Hepatocyte (in vitro differentiated cells): ENCODE data around the gene ANKHD1. TPM values are rescaled to one million over a fixed set of nuclear protein-coding genes. Genes with fewer than 3 reads are reported as not detected.

Experiments
- DNase-seq: peaks from one replicate; pipeline ENCODE4 v3.0.0-alpha.2; 2016; ENCODE audit warnings: low spot score
- H2AFZ ChIP-seq: fragments of 200-600 bp; sonication (generic); 2 replicates; pipeline ENCODE4 v1.6.0; 2016; ENCODE audit warnings: antibody characterized with exemption, mild to moderate bottlenecking
- H3K27ac ChIP-seq: fragments of 200-600 bp; sonication (generic); 2 replicates; pipeline ENCODE4 v1.5.1; 2016; ENCODE audit warnings: mild to moderate bottlenecking
- H3K27me3 ChIP-seq: fragments of 200-600 bp; sonication (generic); 2 replicates; pipeline ENCODE4 v1.6.1; 2016
- H3K36me3 ChIP-seq: fragments of 200-600 bp; sonication (generic); replicated peaks from 2 replicates; pipeline ENCODE4 v1.5.1; 2016; ENCODE audit warnings: low read depth; ENCODE audit not compliant: insufficient read depth
- H3K4me1 ChIP-seq: fragments of 200-600 bp; sonication (generic); 2 replicates; pipeline ENCODE4 v1.5.1; 2016; ENCODE audit warnings: mild to moderate bottlenecking, moderate library complexity; ENCODE audit not compliant: insufficient read depth
- H3K4me2 ChIP-seq: fragments of 200-600 bp; sonication (generic); 2 replicates; pipeline ENCODE4 v1.6.0; 2016
- H3K4me3 ChIP-seq: fragments of 200-600 bp; sonication (generic); 2 replicates; pipeline ENCODE4 v1.5.1; 2016; ENCODE audit warnings: mild to moderate bottlenecking
- H3K79me2 ChIP-seq: fragments of 200-600 bp; sonication (generic); 2 replicates; pipeline ENCODE4 v1.6.0; 2017; ENCODE audit warnings: mild to moderate bottlenecking
- H3K9me2 ChIP-seq: fragments of 200-600 bp; sonication (generic); replicated peaks from 2 replicates; pipeline ENCODE4 v1.6.0; 2017; ENCODE audit warnings: mild to moderate bottlenecking; ENCODE audit not compliant: insufficient read depth
- H3K9me3 ChIP-seq: fragments of 200-600 bp; sonication (generic); 2 replicates; pipeline ENCODE4 v1.5.1; 2016; ENCODE audit warnings: low read depth, mild to moderate bottlenecking
- H4K20me1 ChIP-seq: fragments of 200-600 bp; sonication (generic); 2 replicates; pipeline ENCODE4 v1.6.0; 2016; ENCODE audit warnings: mild to moderate bottlenecking; ENCODE audit not compliant: insufficient read depth, poor library complexity, severe bottlenecking
- CTCF ChIP-seq: fragments of 200-600 bp; sonication (generic); IDR thresholded peaks from 2 replicates; pipeline ENCODE4 v1.5.1; 2016; ENCODE audit warnings: antibody characterized with exemption, mild to moderate bottlenecking; ENCODE audit not compliant: poor library complexity
- EZH2 ChIP-seq: fragments of 200-600 bp; sonication (generic); IDR thresholded peaks from 2 replicates; pipeline ENCODE4 v1.6.1; 2016; ENCODE audit warnings: antibody characterized with exemption, mild to moderate bottlenecking, borderline replicate concordance
- EZH2phosphoT487 ChIP-seq: fragments of 200-600 bp; sonication (generic); IDR thresholded peaks from one replicate; pipeline ENCODE4 v1.6.1; 2018; ENCODE audit warnings: antibody characterized with exemption, mild to moderate bottlenecking, low read depth, moderate library complexity; ENCODE audit not compliant: unreplicated experiment, severe bottlenecking
- WGBS: methylation state at CpG from one replicate; pipeline ENCODE4 v1.1.6; 2016; ENCODE audit warnings: low lambda C conversion rate; ENCODE audit errors: missing lambda C conversion rate; 5-methylcytosine and 5-hydroxymethylcytosine counted together
- polyA plus RNA-seq: library from polyadenylated mRNA; unstranded; fragments of >200 nt; fragmentation: Nextera tagmentation; extraction: Ambion mirVana; gene quantifications from 2 replicates; pipeline ENCODE4 v1.2.1, GENCODE V29; 2016
- total RNA-seq: library from RNA; depleted of rRNA; stranded (reverse); fragments of >200 nt; gene quantifications from 2 replicates; pipeline ENCODE4 v1.2.3, GENCODE V29; 2014

ANKHD1 gene
- total and polyA plus RNA-seq, 2 experiments from 2014 or later, result 53.6 to 70.7 TPM

GRCh38 chr5:140371356-140372151 lies 30.1 kb upstream of the ANKHD1 start:
- Histone ChIP-seq H3K36me3 (no peaks in the 10 kb centered on the region), H3K4me2 (no peak overlapping the region), H3K9me3 (no peaks in the 10 kb centered on the region), H3K27ac (no peak overlapping the region), H3K4me3 (no peak overlapping the region), H3K4me1 (no peaks in the 10 kb centered on the region), H3K27me3 (no peaks in the 10 kb centered on the region), H2AFZ (no peak overlapping the region), H3K79me2 (no peaks in the 10 kb centered on the region), H4K20me1 (no peaks in the 10 kb centered on the region), H3K9me2 (no peaks in the 10 kb centered on the region)
- no peak for TF ChIP-seq EZH2
- TF ChIP-seq CTCF, result no peak
- TF ChIP-seq EZH2phosphoT487, result no peak
- DNase-seq, result no peak
- 91% methylated on average over 3 of the region's 3 CpGs for WGBS

DNA sequence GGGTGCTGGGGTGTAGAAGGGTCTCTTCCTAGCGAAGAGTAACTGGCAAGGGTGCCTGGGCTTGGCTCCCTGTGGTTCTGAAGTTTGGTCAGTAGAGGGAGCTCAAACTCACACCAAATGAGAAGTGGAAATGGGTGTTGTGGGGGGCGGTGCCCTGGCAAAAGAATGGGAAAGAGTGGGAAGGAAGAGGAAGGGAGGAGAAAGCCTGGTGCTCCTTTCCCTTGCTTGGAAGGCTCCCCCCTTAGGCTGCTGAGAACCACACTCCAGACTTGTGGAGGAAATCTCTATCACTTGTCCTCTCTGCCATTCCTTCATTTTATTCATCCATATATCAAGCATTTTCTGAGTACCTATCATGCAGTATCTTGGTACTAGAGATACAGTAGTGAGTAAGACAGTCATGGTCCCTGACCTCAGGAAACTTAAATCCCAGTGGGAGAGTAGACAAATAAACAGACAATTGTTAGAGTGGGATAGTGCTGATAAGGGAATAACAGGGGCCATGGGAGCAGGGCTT lies 28.6 kb upstream of the ANKHD1 start:
- no peaks in the 10 kb centered on the region for H3K79me2 ChIP-seq
- TF ChIP-seq EZH2phosphoT487 (no peak), CTCF (peak; percentile 69), EZH2 (no peak)
- H2AFZ ChIP-seq, result peak overlapping the region; percentile 49
- no peak overlapping the region for H3K27ac ChIP-seq
- 18% methylated on average over 2 of the region's 2 CpGs for WGBS
- no peak overlapping the region for H3K4me2 ChIP-seq
- no peaks in the 10 kb centered on the region for H3K4me1 ChIP-seq
- no peaks in the 10 kb centered on the region for H3K27me3 ChIP-seq
- peak; percentile 80 for DNase-seq
- no peaks in the 10 kb centered on the region for H4K20me1 ChIP-seq
- no peak overlapping the region for H3K4me3 ChIP-seq
- no peaks in the 10 kb centered on the region for H3K9me3 ChIP-seq
- H3K36me3 ChIP-seq, result no peaks in the 10 kb centered on the region
- H3K9me2 ChIP-seq, result no peaks in the 10 kb centered on the region

DNA sequence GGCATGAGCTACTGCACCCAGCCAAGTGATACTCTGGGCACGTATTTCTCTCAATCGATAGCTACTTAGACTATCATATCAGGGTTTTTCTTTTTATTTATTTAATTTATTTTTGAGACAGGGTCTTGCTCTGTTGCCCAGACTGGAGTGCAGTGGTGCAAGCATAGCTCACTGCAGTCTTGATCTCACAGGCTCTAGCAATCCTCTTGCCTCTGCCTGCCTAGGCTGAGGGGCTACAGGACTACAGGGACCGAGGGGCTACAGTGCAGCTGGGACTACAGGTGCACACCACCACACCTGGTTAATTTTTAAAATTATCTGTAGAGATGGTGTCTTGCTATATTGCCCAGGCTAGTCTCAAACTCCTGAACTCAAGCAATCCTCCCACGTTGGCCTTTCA lies 20.3 kb upstream of the ANKHD1 start:
- Histone ChIP-seq H3K4me2 (no peak overlapping the region), H3K9me2 (no peaks in the 10 kb centered on the region), H2AFZ (no peak overlapping the region), H3K36me3 (no peaks in the 10 kb centered on the region), H3K9me3 (no peaks in the 10 kb centered on the region), H3K27me3 (no peaks in the 10 kb centered on the region), H3K79me2 (no peaks in the 10 kb centered on the region), H3K4me3 (no peak overlapping the region), H3K4me1 (no peaks in the 10 kb centered on the region), H3K27ac (no peak overlapping the region), H4K20me1 (no peaks in the 10 kb centered on the region)
- DNase-seq, result no peak
- 88% methylated on average over 4 of the region's 4 CpGs for WGBS
- TF ChIP-seq EZH2phosphoT487 (no peak), EZH2 (no peak), CTCF (no peak)
